HG03025 (cell line): ENCODE results near the gene SLC12A7.
"Not testable (repeated sequence)": the region's sequence is repeated elsewhere in the genome, so short reads cannot be mapped to it uniquely, and the experiment has no call there.

Source experiments
- ATAC-seq: cut with Tn5 transposase; IDR thresholded peaks from one replicate; pipeline ENCODE4 v1.9.1; 2021; ENCODE audit warnings: mild to moderate bottlenecking, moderate library complexity; ENCODE audit not compliant: unreplicated experiment, low FRiP score

Gene SLC12A7

GRCh38 chr5:1083026-1083425, 28.8 kb downstream of the SLC12A7 start:
- not testable (repeated sequence) for ATAC-seq

GRCh38 chr5:1081519-1081918, 30.3 kb downstream of the SLC12A7 start:
- ATAC-seq: no peak

GRCh38 chr5:1080432-1080831, 31.4 kb downstream of the SLC12A7 start:
- no peak for ATAC-seq

GRCh38 chr5:1079961-1080360, 31.9 kb downstream of the SLC12A7 start:
- no peak for ATAC-seq

GRCh38 chr5:1079486-1079885, 32.4 kb downstream of the SLC12A7 start:
- no peak for ATAC-seq

GRCh38 chr5:1078851-1079250, 33.0 kb downstream of the SLC12A7 start:
- ATAC-seq: no peak

- ATAC-seq: no peak
Measured at GRCh38 chr5:1078206-1078605, 33.7 kb downstream of the SLC12A7 start.

- no peak for ATAC-seq
Measured at GRCh38 chr5:1077491-1078020, 34.3 kb downstream of the SLC12A7 start.

- ATAC-seq: no peak
Measured at GRCh38 chr5:1077026-1077425, 34.8 kb downstream of the SLC12A7 start.

- no peak for ATAC-seq
Measured at GRCh38 chr5:1076406-1076805, 35.5 kb downstream of the SLC12A7 start.

- no peak for ATAC-seq
Measured at GRCh38 chr5:1075931-1076330, 35.9 kb downstream of the SLC12A7 start.

GRCh38 chr5:1075555-1075881, 36.3 kb downstream of the SLC12A7 start:
- ATAC-seq: no peak

GRCh38 chr5:1074816-1075554, 36.9 kb downstream of the SLC12A7 start:
- no peak for ATAC-seq

GRCh38 chr5:1074226-1074625, 37.6 kb downstream of the SLC12A7 start:
- no peak for ATAC-seq

GRCh38 chr5:1073239-1074102, 38.4 kb downstream of the SLC12A7 start:
- no peak for ATAC-seq

GRCh38 chr5:1069720-1070088, 42.2 kb downstream of the SLC12A7 start:
- ATAC-seq: no peak

GRCh38 chr5:1068895-1069719, 42.8 kb downstream of the SLC12A7 start:
- ATAC-seq: no peak

- no peak for ATAC-seq
Measured at GRCh38 chr5:1068204-1068894, 43.5 kb downstream of the SLC12A7 start.

- ATAC-seq: no peak
Measured at GRCh38 chr5:1067141-1068121, 44.4 kb downstream of the SLC12A7 start.
